HG02588 (cell line): ENCODE results near the gene IL3RA.
"Not testable (repeated sequence)": the region's sequence is repeated elsewhere in the genome, so short reads cannot be mapped to it uniquely, and the experiment has no call there.

ENCODE experiments used
- ATAC-seq: cut with Tn5 transposase; IDR thresholded peaks from one replicate; pipeline ENCODE4 v1.9.1; 2021; ENCODE audit warnings: mild to moderate bottlenecking, moderate library complexity; ENCODE audit not compliant: unreplicated experiment

The IL3RA gene

GRCh38 chrX:1327651-1328304, 8.8 kb upstream of the IL3RA start:
- peak; percentile 44 for ATAC-seq

- ATAC-seq: no peak
These were observed 6.0 kb upstream of the IL3RA start for GRCh38 chrX:1330605-1331004.

GRCh38 chrX:1332433-1332832, 4.2 kb upstream of the IL3RA start:
- not testable (repeated sequence) for ATAC-seq

GRCh38 chrX:1334854-1335253, 1.7 kb upstream of the IL3RA start:
- no peak for ATAC-seq

GRCh38 chrX:1336948-1337779, 579 bp downstream of the IL3RA start:
- ATAC-seq: no peak

GRCh38 chrX:1341545-1342184, 5.1 kb downstream of the IL3RA start:
- ATAC-seq: no peak

- ATAC-seq: not testable (repeated sequence)
These were observed 13.0 kb downstream of the IL3RA start for GRCh38 chrX:1349606-1350005.

GRCh38 chrX:1351981-1352714, 15.6 kb downstream of the IL3RA start:
- no peak for ATAC-seq

- ATAC-seq: no peak
These were observed 17.7 kb downstream of the IL3RA start for GRCh38 chrX:1354036-1355019.

GRCh38 chrX:1355131-1356046, 18.8 kb downstream of the IL3RA start:
- no peak for ATAC-seq

- no peak for ATAC-seq
These were observed 21.4 kb downstream of the IL3RA start for GRCh38 chrX:1357993-1358392.

GRCh38 chrX:1358793-1359476, 22.4 kb downstream of the IL3RA start:
- ATAC-seq: no peak

GRCh38 chrX:1359477-1359873, 22.9 kb downstream of the IL3RA start:
- ATAC-seq: no peak

- no peak for ATAC-seq
These were observed 23.6 kb downstream of the IL3RA start for GRCh38 chrX:1360171-1360570.

- ATAC-seq: no peak
These were observed 24.7 kb downstream of the IL3RA start for GRCh38 chrX:1361275-1361674.

GRCh38 chrX:1361910-1362309, 25.3 kb downstream of the IL3RA start:
- no peak for ATAC-seq

GRCh38 chrX:1366363-1366762, 29.8 kb downstream of the IL3RA start:
- ATAC-seq: not testable (repeated sequence)

GRCh38 chrX:1368385-1368698, 31.8 kb downstream of the IL3RA start:
- ATAC-seq: no peak
